ENCODE results near the gene OR7G1.

DNA sequence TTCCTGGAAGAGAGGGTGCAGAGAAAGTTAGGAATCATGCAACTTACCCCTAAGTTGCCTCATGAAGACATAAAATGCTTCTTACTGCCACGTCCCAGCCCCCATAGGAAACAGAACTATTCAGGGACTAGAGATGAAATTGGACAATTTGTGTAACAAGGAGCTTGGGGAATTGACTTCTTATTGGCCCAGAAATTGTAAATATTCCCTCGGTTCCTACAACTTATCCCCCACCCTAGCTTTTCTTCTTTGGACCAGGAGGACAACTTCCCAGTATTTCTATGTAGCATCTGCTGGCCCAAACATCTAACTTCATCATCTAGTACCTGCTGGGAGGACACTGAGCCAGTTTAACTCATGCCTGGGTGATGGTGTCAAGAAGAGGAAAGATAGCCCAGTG lies 28.8 kb downstream of the OR7G1 start, which contains the start of gene OR1M1:
- no peak for TF ChIP-seq EZH2 (IDR thresholded peaks at IDR 0.05; ENCODE audit: borderline replicate concordance, low read depth, low read length, poor library complexity, severe bottlenecking)
- TF ChIP-seq, protein P1, sequence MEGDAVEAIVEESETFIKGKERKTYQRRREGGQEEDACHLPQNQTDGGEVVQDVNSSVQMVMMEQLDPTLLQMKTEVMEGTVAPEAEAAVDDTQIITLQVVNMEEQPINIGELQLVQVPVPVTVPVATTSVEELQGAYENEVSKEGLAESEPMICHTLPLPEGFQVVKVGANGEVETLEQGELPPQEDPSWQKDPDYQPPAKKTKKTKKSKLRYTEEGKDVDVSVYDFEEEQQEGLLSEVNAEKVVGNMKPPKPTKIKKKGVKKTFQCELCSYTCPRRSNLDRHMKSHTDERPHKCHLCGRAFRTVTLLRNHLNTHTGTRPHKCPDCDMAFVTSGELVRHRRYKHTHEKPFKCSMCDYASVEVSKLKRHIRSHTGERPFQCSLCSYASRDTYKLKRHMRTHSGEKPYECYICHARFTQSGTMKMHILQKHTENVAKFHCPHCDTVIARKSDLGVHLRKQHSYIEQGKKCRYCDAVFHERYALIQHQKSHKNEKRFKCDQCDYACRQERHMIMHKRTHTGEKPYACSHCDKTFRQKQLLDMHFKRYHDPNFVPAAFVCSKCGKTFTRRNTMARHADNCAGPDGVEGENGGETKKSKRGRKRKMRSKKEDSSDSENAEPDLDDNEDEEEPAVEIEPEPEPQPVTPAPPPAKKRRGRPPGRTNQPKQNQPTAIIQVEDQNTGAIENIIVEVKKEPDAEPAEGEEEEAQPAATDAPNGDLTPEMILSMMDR (conservative IDR thresholded peaks at IDR 0.05; ENCODE audit: low read depth, low read length): no peak
